A673 (cell line): ENCODE data around the gene SLPI. TPM values are rescaled to one million over a fixed set of nuclear protein-coding genes. Genes with fewer than 3 reads are reported as not detected.

Experiments used
- BruUV-seq: library from RNA; stranded (reverse); fragments of 400-500 nt; replicated peaks from 2 replicates; lab custom pipeline; 2021; lab: Mats Ljungman, UMichigan
- CTCF ChIA-PET: fragments of 300-600 bp; sonication (Branson Sonifier 250); formaldehyde crosslinking; loops from one replicate; lab custom pipeline; 2022; ENCODE audit warnings: antibody characterized with exemption; lab: Charles Lee
- POLR2A ChIA-PET: fragments of 300-600 bp; sonication (Branson Sonifier 250); formaldehyde crosslinking; loops from one replicate; lab custom pipeline; 2022; ENCODE audit warnings: antibody characterized with exemption; ENCODE audit not compliant: low non-redundant PET; lab: Charles Lee
- DNase-seq: peaks from one replicate; pipeline ENCODE4 v3.0.0-alpha.2; 2015; ENCODE audit warnings: low spot score
- H3K27ac ChIP-seq: fragments of 200-600 bp; sonication (generic); 2 replicates; pipeline ENCODE4 v1.5.1; 2016; ENCODE audit warnings: mixed run types, low read depth, mild to moderate bottlenecking, mixed read lengths, antibody characterized with exemption, low read length; ENCODE audit not compliant: poor library complexity, severe bottlenecking
- H3K27me3 ChIP-seq: fragments of 200-600 bp; sonication (generic); replicated peaks from 2 replicates; pipeline ENCODE4 v1.6.1; 2017; ENCODE audit warnings: mixed run types, low read depth, mild to moderate bottlenecking, mixed read lengths, antibody characterized with exemption, low read length; ENCODE audit not compliant: insufficient read depth, poor library complexity
- H3K36me3 ChIP-seq: fragments of 200-600 bp; sonication (generic); 2 replicates; pipeline ENCODE4 v1.6.1; 2016; ENCODE audit warnings: mixed run types, mild to moderate bottlenecking, mixed read lengths, antibody characterized with exemption, low read length; ENCODE audit not compliant: insufficient read depth, poor library complexity, severe bottlenecking
- H3K4me1 ChIP-seq: fragments of 200-600 bp; sonication (generic); 2 replicates; pipeline ENCODE4 v1.6.1; 2017; ENCODE audit warnings: mixed run types, mild to moderate bottlenecking, mixed read lengths, antibody characterized with exemption, low read length; ENCODE audit not compliant: insufficient read depth, poor library complexity, severe bottlenecking
- H3K4me3 ChIP-seq: fragments of 200-600 bp; sonication (generic); 2 replicates; pipeline ENCODE4 v1.5.1; 2016; ENCODE audit warnings: low read depth, mixed run types, mild to moderate bottlenecking, mixed read lengths, low read length; ENCODE audit not compliant: poor library complexity, severe bottlenecking
- H3K9me3 ChIP-seq: fragments of 200-600 bp; sonication (generic); 2 replicates; pipeline ENCODE4 v1.6.1; 2016; ENCODE audit warnings: mixed run types, low read depth, mild to moderate bottlenecking, mixed read lengths, antibody characterized with exemption, low read length; ENCODE audit not compliant: poor library complexity, severe bottlenecking
- EZH2 ChIP-seq: fragments of 200-600 bp; sonication (generic); IDR thresholded peaks from 2 replicates; pipeline ENCODE4 v1.6.1; 2017; ENCODE audit warnings: borderline replicate concordance, low read depth, mild to moderate bottlenecking, mixed read lengths, antibody characterized with exemption, low read length; ENCODE audit not compliant: poor library complexity, severe bottlenecking
- intact Hi-C: fragments of 100-400 bp; cut with micrococcal nuclease; formaldehyde crosslinking; loops from one replicate; pipeline ENCODE4 v1.10.0; 2022; ENCODE audit not compliant: unreplicated experiment
- total RNA-seq: library from RNA; stranded (reverse); gene quantifications from 2 replicates; pipeline ENCODE4 v1.2.3, GENCODE V29; 2021
- TF ChIP-seq, protein P1 (sequence below): fragments of 300-800, 200-600 bp; sonication (generic); conservative IDR thresholded peaks from 2 replicates; pipeline ENCODE4 v1.5.1; 2017; ENCODE audit warnings: low read depth, mild to moderate bottlenecking, antibody characterized with exemption, low read length, moderate library complexity, mixed read lengths

SLPI gene
- total RNA-seq, 1 experiment from 2014 or later, result not detected

DNA sequence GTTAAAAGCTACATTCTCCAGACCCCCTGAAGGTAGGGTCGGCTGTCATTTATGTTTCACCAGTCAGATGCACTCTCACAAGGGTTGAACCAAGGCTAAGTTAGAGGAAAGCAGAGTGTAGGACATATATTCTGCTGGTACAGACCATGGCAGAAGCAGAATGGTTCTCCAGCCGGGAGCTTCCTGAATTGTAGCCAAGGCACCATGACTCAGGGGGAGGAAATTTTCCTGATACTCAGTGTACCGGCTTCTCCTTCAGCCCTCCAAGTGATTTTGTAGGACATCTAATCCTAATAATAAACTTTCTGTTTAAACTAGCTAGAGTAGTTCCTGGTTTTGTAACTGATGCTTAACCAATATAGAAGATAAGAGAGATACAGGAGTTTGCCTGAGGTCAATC lies 14.2 kb upstream of the SLPI start:
- no peak for DNase-seq
- intact Hi-C loops, result no loop called here
- no peak overlapping the region for H3K27ac ChIP-seq
- CTCF ChIA-PET, result no interaction called here
- no TSS peak for BruUV-seq
- H3K4me1 ChIP-seq, result no peaks in the 10 kb centered on the region
- no peak overlapping the region for H3K4me3 ChIP-seq
- TF ChIP-seq EZH2, result no peak
- TF ChIP-seq, protein P1, sequence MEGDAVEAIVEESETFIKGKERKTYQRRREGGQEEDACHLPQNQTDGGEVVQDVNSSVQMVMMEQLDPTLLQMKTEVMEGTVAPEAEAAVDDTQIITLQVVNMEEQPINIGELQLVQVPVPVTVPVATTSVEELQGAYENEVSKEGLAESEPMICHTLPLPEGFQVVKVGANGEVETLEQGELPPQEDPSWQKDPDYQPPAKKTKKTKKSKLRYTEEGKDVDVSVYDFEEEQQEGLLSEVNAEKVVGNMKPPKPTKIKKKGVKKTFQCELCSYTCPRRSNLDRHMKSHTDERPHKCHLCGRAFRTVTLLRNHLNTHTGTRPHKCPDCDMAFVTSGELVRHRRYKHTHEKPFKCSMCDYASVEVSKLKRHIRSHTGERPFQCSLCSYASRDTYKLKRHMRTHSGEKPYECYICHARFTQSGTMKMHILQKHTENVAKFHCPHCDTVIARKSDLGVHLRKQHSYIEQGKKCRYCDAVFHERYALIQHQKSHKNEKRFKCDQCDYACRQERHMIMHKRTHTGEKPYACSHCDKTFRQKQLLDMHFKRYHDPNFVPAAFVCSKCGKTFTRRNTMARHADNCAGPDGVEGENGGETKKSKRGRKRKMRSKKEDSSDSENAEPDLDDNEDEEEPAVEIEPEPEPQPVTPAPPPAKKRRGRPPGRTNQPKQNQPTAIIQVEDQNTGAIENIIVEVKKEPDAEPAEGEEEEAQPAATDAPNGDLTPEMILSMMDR, result no peak
- H3K27me3 ChIP-seq, result peaks cover 20% of the 10 kb centered on the region
- POLR2A ChIA-PET, result interaction anchor here (0.5 kb wide), 1 partner anchor 18 kb away, joined by 7 read pairs; no protein-coding TSS in a partner anchor
- no peaks in the 10 kb centered on the region for H3K36me3 ChIP-seq
- no peaks in the 10 kb centered on the region for H3K9me3 ChIP-seq

DNA sequence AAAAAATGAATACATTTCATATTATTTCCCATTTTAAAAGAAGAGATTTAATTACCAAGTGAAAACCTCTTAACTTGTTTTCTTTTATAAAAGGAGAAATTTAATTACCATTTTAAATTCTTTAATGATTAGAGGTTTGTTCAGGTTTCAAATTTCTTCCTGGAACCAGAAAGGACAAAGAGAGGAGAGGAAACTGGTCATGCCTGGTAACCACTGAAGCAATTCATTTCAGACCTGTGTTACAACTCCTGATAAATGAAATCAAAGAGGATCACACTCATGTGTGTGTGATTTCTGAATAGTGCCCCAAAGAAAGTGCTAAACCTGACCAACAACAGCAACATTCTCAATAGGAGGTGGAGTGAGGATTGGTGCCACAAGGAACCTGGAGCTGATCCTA lies 12.6 kb upstream of the SLPI start:
- H3K27me3 ChIP-seq, result peaks cover 19% of the 10 kb centered on the region
- BruUV-seq, result no TSS peak
- no peak for TF ChIP-seq EZH2
- TF ChIP-seq, protein P1, result no peak
- no peak overlapping the region for H3K4me3 ChIP-seq
- H3K27ac ChIP-seq, result no peak overlapping the region
- no peak for DNase-seq
- intact Hi-C loops, result no loop called here
- no peaks in the 10 kb centered on the region for H3K9me3 ChIP-seq
- ChIA-PET CTCF (no interaction called here), POLR2A (no interaction called here)
- no peaks in the 10 kb centered on the region for H3K36me3 ChIP-seq
- no peaks in the 10 kb centered on the region for H3K4me1 ChIP-seq

DNA sequence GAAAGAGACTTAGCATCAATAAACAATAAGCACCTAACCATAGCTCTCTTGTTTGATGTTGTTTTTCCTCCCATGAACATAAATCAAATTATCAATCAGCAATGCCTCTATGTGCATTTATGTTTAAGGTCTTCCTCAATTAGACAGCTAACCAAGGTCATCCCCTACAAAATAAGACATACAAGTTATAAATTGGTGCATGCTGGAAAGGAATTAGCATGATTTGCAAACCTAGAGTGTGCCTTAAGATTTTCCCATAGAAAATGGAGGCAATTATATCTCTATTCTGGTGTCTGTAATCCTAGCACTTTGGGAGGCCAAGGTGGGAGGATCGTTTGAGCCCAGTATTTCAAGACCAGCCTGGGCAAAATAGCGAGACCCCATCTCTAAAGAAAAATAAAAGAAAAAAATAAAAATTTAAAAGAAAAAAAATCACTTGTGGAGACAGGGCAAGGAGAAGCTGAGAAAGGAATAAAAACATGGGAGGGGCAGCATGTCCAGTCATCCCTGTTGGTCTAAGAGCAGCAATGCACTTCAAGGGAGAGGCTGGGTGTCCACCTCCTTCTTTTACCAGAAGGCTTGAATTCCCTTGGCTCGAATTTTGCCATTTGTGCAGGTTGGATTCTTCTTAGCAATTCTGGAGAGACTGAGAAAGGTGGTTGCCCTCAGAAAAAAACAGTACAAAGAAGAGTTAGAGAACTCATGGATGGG lies 9.3 kb upstream of the SLPI start:
- H3K36me3 ChIP-seq, result no peaks in the 10 kb centered on the region
- no peaks in the 10 kb centered on the region for H3K9me3 ChIP-seq
- no peak for DNase-seq
- intact Hi-C loops, result no loop called here
- peaks cover 42% of the 10 kb centered on the region for H3K27me3 ChIP-seq
- H3K27ac ChIP-seq, result no peak overlapping the region
- ChIA-PET CTCF (no interaction called here), POLR2A (no interaction called here)
- no TSS peak for BruUV-seq
- H3K4me3 ChIP-seq, result no peak overlapping the region
- TF ChIP-seq, protein P1, result no peak
- no peak for TF ChIP-seq EZH2
- no peaks in the 10 kb centered on the region for H3K4me1 ChIP-seq
